Lung (tissue), 12 donors: ENCODE results near the gene SLC45A3. TPM values are rescaled to one million over a fixed set of nuclear protein-coding genes. Genes with fewer than 3 reads are reported as not detected.
A peak's percentile ranks its signal among the peaks of the same experiment; 100 is the strongest.
"Not testable (repeated sequence)": the region's sequence is repeated elsewhere in the genome, so short reads cannot be mapped to it uniquely, and the experiment has no call there.

ENCODE experiments used
- ATAC-seq: fragments of 200-7000 bp; cut with Tn5 transposase; one replicate; pipeline ENCODE4 v1.9.1; 2020; ENCODE audit warnings: moderate number of reproducible peaks; ENCODE audit not compliant: insufficient read depth, low FRiP score
- DNase-seq, 3 donors: peaks; one replicate each; pipeline ENCODE4 v3.0.0-alpha.2; 2013 to 2017
- H3K27ac ChIP-seq, 2 donors: one replicate each; pipeline ENCODE4 v1.5.1; 2013; ENCODE audit warnings: mild to moderate bottlenecking in 2 of 2, moderate library complexity in 2 of 2, control low read depth in 1 of 2, inconsistent platforms in 1 of 2, low read depth in 1 of 2, low read length in 1 of 2
- H3K27me3 ChIP-seq, 3 donors: one replicate each; pipeline ENCODE4 v1.5.1; 2013; ENCODE audit warnings: low read length in 2 of 3; ENCODE audit not compliant: control insufficient read depth in 3 of 3, insufficient read depth in 3 of 3
- H3K36me3 ChIP-seq, 4 donors: one replicate each; pipeline ENCODE4 v1.5.1; 2013; ENCODE audit warnings: low read length in 4 of 4, mild to moderate bottlenecking in 1 of 4, moderate library complexity in 1 of 4; ENCODE audit not compliant: control insufficient read depth in 4 of 4, insufficient read depth in 4 of 4
- H3K4me1 ChIP-seq, 5 donors: one replicate each; pipeline ENCODE4 v1.5.1; 2013; ENCODE audit warnings: low read length in 5 of 5, mild to moderate bottlenecking in 2 of 5, moderate library complexity in 1 of 5; ENCODE audit not compliant: control insufficient read depth in 5 of 5, insufficient read depth in 5 of 5
- H3K4me3 ChIP-seq: one replicate; pipeline ENCODE4 v1.5.1; 2013; ENCODE audit warnings: mild to moderate bottlenecking, control low read depth, moderate library complexity
- H3K9ac ChIP-seq, 2 donors: one replicate each; pipeline ENCODE4 v1.5.1; 2013; ENCODE audit warnings: low read length in 2 of 2, control low read depth in 1 of 2; ENCODE audit not compliant: insufficient read depth in 1 of 2
- H3K9me3 ChIP-seq, 4 donors: one replicate each; pipeline ENCODE4 v1.5.1; 2013; ENCODE audit warnings: low read length in 3 of 4, mild to moderate bottlenecking in 1 of 4, moderate library complexity in 1 of 4; ENCODE audit not compliant: control insufficient read depth in 4 of 4, insufficient read depth in 3 of 4
- WGBS, 2 donors: extraction: QIAGEN DNeasy Blood & Tissue Kit; methylation state at CpG; one replicate each; pipeline ENCODE4 v1.1.7; 2013; 5-methylcytosine and 5-hydroxymethylcytosine counted together
- polyA plus RNA-seq, 2 donors: library from polyadenylated mRNA; stranded (reverse); fragments of 200-250 nt; gene quantifications; one replicate each; pipeline ENCODE4 v1.2.1, GENCODE V29; 2013
- total RNA-seq, 2 donors: library from RNA; depleted of rRNA in 1 of 2; stranded (reverse); fragments of >200 nt in 1 of 2; gene quantifications; one replicate each; pipeline ENCODE4 v1.2.1, GENCODE V29; 2014 to 2021
- TF ChIP-seq, protein P1 (sequence below): IDR thresholded peaks from 2 replicates; pipeline ENCODE4 v1.5.1; 2012; ENCODE audit warnings: mild to moderate bottlenecking; ENCODE audit errors: control extremely low read depth, extremely low read depth
- donor health status: control.
- donor health status: control.
- donor health status: Bipolar disorder and iron deficiency.
- donor health status: healthy.
- donor health status: DM: yes; HTN: yes; CAD: no.

The SLC45A3 gene
- total and polyA plus RNA-seq, 4 donors: 2.1 to 8.6 (median 3.9) TPM

DNA sequence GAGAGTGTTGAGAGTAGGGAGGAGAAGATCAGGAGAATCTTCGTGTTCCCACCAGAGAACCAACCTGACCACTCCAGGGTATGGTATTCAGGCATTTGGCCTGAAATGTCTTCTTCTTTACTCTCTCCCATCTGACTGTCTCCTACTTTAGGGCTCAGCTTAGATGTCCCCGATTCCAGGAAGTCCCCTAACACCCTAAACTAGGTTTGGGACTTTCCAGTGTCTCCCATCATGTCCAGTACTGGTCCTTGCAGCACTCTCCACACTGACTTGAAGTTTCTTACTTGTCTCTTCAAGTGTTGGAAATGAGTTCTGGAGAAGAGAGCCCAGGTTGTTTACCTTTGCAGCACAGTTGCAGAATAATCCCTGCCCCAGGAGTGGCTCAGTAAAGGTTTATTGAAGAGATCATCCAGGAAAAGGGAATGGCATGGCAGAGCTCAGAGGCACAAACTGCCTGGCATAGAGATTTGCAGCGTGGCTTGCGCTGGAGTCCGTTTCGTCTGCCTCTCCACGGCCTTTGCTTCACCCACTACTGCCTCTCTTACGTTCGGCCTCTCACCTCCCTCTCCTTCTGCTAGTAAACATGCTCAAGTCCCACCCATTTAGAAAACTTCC lies 42.3 kb downstream of the SLC45A3 start:
- TF ChIP-seq, protein P1, sequence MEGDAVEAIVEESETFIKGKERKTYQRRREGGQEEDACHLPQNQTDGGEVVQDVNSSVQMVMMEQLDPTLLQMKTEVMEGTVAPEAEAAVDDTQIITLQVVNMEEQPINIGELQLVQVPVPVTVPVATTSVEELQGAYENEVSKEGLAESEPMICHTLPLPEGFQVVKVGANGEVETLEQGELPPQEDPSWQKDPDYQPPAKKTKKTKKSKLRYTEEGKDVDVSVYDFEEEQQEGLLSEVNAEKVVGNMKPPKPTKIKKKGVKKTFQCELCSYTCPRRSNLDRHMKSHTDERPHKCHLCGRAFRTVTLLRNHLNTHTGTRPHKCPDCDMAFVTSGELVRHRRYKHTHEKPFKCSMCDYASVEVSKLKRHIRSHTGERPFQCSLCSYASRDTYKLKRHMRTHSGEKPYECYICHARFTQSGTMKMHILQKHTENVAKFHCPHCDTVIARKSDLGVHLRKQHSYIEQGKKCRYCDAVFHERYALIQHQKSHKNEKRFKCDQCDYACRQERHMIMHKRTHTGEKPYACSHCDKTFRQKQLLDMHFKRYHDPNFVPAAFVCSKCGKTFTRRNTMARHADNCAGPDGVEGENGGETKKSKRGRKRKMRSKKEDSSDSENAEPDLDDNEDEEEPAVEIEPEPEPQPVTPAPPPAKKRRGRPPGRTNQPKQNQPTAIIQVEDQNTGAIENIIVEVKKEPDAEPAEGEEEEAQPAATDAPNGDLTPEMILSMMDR: no peak
- H3K4me1 ChIP-seq: peaks cover 0 to 4% (median 0%) of the 10 kb centered on the region in 5 donors
- H3K4me3 ChIP-seq: no peak overlapping the region
- no peak overlapping the region for H3K27ac ChIP-seq
- no peak overlapping the region for H3K9ac ChIP-seq
- ATAC-seq: no peak
- no peaks in the 10 kb centered on the region for H3K27me3 ChIP-seq
- H3K36me3 ChIP-seq: peaks cover 0 to 1% (median 0%) of the 10 kb centered on the region in 4 donors
- DNase-seq: no peak
- 90 to 94% methylated on average over 9 of the region's 9 CpGs for whole genome bisulfite sequencing, 2 donors
- H3K9me3 ChIP-seq: no peaks in the 10 kb centered on the region

DNA sequence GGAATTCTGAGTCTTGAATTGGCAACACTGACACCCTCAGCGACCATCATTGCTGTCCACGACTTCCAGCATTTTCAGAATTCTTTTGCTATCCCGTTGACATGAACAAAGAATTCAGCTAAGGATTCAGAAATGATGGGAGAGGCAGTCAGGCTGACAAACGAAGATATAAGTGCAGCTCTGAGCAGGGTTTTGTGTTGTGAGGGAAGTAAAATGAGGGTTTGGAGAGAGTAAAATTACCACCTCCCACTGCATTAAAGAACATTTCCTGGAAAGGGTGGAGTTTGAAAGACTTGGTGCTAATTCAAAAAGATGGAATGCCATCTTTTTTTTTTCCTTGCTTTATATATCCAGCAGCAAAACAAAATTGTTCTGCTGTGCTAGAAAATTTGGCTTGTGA lies 43.6 kb downstream of the SLC45A3 start:
- TF ChIP-seq, protein P1: no peak
- H3K36me3 ChIP-seq: peaks cover 0 to 3% (median 0%) of the 10 kb centered on the region in 4 donors
- no peak for ATAC-seq
- peaks cover 0 to 12% (median 0%) of the 10 kb centered on the region in 5 donors for H3K4me1 ChIP-seq
- H3K9me3 ChIP-seq: no peaks in the 10 kb centered on the region
- H3K9ac ChIP-seq: no peak overlapping the region
- H3K27me3 ChIP-seq: no peaks in the 10 kb centered on the region
- no peak overlapping the region for H3K27ac ChIP-seq
- H3K4me3 ChIP-seq: no peak overlapping the region
- peak in 2 of 3 donors; percentile 16 to 35 for DNase-seq
- 36 to 43% methylated on average over 4 of the region's 4 CpGs for WGBS, 2 donors

DNA sequence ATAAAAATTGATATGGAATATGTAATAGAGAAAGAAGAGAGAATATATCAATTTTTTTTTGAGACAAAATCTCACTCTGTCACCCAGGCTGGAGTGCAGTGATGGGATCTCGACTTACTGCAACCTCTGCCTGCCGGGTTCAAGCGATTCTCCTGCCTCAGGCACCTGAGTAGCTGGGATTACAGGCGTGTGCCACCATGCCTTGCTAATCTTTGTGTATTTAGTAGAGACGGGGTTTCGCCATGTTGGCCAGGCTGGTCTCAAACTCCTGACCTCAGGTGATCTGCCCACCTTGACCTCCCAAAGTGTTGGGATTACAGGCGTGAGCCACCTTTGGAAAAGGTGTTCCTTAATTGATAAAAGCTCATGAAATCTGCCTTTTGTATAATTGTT lies 44.2 kb downstream of the SLC45A3 start:
- not testable (repeated sequence) for DNase-seq, H3K27me3 ChIP-seq, H3K9me3 ChIP-seq, H3K36me3 ChIP-seq, ATAC-seq, H3K4me3 ChIP-seq, H3K9ac ChIP-seq, H3K27ac ChIP-seq
- H3K4me1 ChIP-seq: peaks cover 0 to 12% (median 0%) of the 10 kb centered on the region in 5 donors
- WGBS, 2 donors: 86 to 88% methylated on average over 7 of the region's 7 CpGs

DNA sequence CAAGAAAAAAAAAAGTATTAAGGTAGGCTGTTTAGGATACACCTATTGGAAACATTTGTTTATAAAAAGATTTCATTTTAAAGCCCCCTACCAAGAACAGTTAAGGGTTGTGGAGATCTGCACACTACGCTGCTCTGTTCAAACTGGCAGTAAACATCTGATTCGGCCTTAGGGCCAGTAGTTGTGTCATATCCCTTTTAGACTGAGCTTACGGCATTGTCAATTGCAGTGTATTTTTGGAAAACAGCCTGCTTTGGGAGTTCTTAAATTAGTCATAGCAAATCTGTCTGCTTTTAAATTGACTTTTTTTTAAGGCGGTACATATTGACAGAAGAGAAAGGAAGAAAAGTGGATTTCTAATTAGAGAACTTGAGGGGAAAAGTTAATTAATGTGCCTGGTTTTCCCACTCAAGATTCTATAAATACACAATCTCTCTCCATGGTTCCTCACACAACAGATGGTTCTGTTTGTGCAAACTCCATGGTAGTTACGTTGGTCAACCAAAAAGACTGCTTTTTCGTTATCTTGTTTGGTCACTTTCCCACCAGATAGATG lies 46.8 kb downstream of the SLC45A3 start:
- H3K4me1 ChIP-seq: peaks cover 0 to 26% (median 0%) of the 10 kb centered on the region in 5 donors
- no peaks in the 10 kb centered on the region for H3K27me3 ChIP-seq
- no peak overlapping the region for H3K27ac ChIP-seq
- no peak overlapping the region for H3K9ac ChIP-seq
- 73 to 87% methylated on average over 6 of the region's 6 CpGs for WGBS, 2 donors
- DNase-seq (no peak), ATAC-seq (no peak)
- H3K36me3 ChIP-seq: peaks cover 0 to 3% (median 0%) of the 10 kb centered on the region in 4 donors
- no peak overlapping the region for H3K4me3 ChIP-seq
- no peaks in the 10 kb centered on the region for H3K9me3 ChIP-seq
- TF ChIP-seq, protein P1: no peak
